ENCODE results near the gene PRKAA2.
A peak's percentile ranks its signal among the peaks of the same experiment; 100 is the strongest.

PRKAA2 gene

DNA sequence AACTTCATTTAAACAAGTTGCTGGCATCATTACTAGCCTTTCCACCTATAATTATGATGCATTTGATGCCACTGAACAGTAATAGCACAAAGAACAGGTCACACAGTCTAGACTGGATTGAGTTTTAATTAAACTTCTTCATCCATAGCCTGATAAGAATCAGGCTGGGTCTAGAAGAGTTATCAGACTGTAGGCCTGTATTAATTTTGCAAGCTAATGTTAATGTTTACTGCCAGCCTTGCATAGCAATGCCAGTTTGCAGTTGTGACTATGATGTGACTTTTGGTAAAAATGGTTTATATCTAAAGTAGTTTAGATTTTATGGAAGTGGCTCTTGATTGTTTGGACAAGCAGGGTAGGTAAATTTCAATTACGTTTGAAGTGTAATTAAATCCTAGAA is 68.0 kb downstream of the PRKAA2 start:
- DNase-seq (ENCODE audit: low spot score), result no peak

DNA sequence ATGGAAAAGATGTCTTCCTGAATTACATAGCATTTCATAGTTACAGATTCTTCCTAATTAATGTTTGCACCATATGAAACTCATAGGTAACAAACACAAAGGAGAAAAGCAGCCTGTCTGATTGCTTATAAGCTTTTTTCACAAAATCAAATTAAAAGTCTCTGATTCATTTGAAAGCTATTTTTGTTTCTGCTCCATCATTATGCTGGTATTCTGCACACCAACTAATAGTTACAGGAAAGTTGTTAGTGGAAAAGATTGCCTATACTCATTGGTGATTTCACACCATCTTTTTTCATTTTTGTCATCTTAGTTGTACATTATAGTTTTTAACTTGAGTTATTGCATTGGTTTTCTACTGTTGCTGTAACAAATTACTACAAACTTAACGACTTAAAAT is 70.0 kb downstream of the PRKAA2 start:
- peak; percentile 7 for DNase-seq (ENCODE audit: low spot score)

GRCh38 chr1:56719171-56719570 is 74.1 kb downstream of the PRKAA2 start:
- DNase-seq (ENCODE audit: low spot score), result no peak

- no peak for DNase-seq (ENCODE audit: low spot score)
Observed at GRCh38 chr1:56726706-56727105, 81.6 kb downstream of the PRKAA2 start.

GRCh38 chr1:56728964-56729363 is 83.8 kb downstream of the PRKAA2 start:
- DNase-seq (ENCODE audit: low spot score), result no peak

- DNase-seq (ENCODE audit: low spot score), result no peak
Observed at GRCh38 chr1:56745231-56745630, 100.1 kb downstream of the PRKAA2 start.

DNA sequence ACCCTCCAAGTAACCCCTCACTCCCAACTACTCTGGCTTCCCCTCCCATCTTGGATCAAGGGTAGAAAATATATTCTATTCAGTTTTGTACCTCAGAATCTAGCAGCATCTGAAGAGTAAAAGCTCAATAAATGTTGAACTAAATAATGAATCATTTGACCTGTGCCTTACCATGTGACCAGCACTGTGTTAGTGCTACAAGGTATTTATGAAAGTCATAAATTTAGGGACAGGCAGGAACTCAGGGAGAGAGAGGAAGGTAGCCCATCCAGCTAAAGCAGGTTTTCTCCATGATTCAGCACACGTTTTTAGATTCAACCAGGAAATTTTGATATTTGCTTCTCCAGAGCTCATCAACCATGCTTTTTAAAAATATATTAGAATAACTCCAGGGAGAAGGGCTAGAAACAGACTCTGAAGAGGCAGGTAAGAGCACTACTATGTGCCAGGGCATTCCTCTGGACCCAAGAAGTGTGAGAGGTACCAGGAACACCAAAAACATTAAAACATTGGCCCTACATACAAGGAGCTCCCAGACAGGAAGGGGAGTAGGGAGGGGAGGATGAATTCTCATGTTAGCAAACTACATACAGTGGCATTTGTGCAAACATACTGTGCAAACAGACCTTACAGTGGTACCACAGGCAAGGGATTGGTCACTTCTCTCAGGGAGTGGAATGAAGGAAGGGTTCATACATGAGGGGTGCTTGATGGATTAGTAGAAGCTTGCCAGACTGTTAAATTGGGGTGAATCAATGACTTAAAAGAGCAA is 109.8 kb downstream of the PRKAA2 start:
- DNase-seq (ENCODE audit: low spot score), result no peak

DNA sequence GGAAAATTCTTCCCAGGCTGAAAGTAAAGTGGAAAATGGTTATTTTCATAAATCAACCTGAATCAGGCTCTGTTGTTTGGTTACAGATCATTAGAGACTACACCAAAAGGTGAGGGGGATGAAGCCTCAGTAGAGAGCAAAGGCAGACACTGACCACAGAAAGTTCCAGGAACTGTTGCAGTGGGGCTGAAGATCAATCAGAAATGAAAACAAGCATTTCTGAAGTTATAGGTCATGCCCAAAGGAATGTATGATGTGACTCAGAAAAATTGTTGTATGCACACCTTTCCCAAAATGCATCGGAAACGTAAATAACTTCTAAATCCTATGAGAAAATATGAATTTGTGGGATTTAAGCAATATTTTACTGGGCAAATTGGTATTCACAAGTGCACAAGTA is 110.8 kb downstream of the PRKAA2 start:
- no peak for DNase-seq (ENCODE audit: low spot score)

- DNase-seq (ENCODE audit: low spot score), result no peak
Observed at GRCh38 chr1:56758135-56758534, 113.0 kb downstream of the PRKAA2 start.

DNA sequence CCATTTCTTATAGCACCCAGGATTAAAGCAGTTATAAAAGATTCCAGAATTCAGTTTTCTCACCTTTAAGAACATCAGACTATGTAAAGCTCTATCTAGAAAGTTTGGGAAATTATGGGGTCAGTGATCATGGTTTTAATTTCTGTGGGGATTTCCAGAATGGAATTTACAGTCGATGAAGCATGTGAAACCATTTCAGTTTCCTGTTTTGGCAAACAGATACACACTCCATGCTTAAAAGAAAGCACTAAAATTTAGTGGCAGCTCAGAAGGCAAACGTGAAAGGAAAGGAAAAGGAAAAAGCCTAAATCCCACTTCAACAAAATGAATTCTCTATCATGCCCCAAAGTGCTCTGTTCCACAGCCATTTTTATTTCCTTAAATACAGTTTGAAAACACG is 113.7 kb downstream of the PRKAA2 start:
- DNase-seq (ENCODE audit: low spot score), result no peak
